HG03442 (cell line): ENCODE results near the gene ARRDC2.

Experiments used
- ATAC-seq: cut with Tn5 transposase; IDR thresholded peaks from one replicate; pipeline ENCODE4 v1.9.1; 2021; ENCODE audit warnings: mild to moderate bottlenecking, moderate library complexity; ENCODE audit not compliant: unreplicated experiment

Gene ARRDC2

DNA sequence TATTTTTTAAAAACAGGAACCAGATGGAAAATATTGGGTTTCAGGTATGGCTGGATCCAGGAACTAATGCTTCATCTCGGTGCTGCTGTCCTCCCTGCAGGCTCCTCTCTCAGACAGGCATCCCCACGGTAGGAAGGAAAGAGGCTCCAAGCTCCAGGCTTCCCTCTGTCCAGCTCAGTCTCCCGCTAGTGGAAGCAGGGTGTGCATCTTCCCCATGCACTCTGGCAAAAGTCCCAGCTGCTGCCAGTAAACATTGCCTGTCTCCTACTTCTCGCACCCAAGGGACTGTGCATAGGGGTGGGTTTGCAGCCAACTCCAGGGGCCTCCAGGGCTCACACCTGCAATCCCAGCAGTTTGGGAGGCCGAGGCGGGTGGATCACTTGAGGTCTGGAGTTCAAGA is 49.6 kb downstream of the ARRDC2 start:
- ATAC-seq: no peak

DNA sequence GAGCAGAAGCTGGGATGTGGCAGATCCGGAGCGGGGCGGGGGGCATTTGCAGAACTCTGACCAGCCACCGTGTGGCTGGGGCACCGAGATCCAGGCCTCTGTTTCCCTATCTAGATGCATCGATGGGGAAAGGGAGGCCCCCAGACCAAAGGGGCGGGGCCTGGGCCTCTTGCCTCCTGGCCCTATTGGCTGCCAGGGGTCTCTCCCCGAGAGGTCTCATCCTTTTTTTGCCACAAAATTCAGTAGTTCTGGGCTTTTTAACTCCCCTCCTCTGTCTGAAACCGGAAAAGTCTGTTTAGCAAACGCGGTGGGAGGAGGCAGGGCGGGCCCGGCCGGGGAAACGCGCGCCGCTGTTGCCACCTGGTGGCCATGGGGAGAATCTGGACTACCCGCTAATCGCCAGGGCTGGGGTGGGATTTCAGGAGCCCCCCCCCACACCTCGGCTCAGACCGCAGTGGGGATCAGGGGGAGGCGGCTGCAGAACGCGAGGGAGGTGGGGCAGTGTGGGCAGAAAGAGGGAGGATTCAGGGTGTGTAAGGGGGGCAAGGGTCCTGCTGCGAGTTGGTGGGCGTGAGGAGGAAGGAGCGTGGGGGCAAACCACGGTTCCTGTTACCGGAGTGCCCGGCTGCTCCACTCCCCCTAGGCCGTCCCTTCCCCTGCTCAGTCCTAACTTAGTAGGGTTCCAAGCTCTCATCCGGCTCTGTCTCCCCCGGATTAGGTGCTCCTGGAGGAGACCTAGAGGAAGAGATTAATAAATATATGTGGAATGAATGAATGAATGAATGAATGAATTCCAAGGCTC is 50.4 kb downstream of the ARRDC2 start:
- peak; percentile 59 for ATAC-seq

DNA sequence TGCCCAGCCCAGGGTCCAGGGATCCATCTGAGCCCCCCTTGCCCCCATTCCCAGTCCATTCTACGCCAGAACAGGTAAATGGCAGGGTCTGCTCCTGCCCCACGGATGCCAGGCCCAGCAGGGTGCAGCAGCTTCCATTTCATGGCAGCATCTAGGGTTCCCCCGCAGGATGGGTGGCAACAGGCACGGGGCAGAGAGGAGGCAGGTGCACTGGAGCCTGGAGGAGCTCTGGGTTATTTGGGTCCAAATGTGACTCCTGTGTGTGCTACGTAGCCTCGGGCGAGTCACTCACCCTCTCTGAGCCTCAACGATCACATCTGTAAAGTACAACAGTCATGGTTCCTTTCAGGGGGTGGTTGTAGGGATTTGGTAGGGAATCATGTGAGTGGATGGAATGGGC is 51.3 kb downstream of the ARRDC2 start:
- no peak for ATAC-seq

DNA sequence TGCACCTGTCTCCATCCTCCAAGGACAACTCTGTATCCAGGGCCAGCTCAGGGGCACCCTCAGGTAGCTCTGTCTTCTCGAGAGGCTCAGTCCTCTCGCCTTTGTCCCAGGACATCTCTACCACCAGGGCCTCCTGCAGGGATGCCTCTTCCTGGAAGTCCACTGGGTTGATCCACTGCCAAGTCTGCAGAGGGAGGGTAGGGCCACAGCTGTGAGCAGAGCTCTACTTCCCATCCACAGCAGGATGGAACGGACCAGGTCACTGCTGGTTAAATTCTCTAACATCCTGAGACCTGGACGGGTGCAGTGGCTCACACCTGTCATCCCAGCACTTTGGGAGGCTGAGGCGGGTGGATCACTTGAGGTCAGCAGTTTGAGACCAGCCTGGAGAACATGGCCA is 51.9 kb downstream of the ARRDC2 start:
- ATAC-seq: no peak

DNA sequence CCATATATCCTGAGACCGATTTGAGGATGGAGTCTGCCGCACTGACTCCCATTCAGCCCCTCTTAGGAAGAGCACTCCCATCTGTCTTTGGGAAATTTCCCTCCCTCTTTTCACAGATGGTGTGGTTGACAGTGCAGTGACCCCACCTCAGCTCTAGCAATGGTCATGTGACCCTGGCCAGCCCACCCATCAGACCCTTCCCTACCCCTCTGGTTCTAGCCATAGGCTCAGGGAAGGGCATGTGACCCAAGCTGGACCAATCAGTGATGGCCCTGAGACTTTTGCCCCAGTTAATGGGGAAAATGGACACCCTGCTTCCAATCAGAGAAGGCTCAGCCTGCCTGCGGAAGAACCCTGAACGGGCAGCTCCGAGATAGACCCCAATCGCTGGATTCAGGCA is 52.5 kb downstream of the ARRDC2 start:
- ATAC-seq: no peak

DNA sequence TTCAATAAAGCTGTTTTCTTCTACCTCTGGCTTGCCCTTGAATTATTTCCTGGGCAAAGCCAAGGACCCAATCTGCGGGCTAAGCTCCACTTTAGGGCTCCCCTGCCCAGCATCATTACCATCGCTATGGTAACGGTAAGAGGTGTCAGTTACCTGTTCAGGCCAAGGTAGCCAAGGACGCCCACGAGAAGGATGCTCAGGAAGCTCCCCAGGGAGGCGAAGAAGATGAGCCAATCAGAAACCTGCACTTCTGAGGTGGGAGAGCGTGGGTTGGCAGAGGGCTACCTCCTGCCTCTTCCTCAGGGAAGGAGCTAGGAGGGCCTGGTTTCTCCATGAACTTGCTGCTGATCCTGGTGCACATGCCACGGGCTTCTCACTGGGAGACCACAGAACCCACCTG is 54.1 kb downstream of the ARRDC2 start:
- no peak for ATAC-seq

DNA sequence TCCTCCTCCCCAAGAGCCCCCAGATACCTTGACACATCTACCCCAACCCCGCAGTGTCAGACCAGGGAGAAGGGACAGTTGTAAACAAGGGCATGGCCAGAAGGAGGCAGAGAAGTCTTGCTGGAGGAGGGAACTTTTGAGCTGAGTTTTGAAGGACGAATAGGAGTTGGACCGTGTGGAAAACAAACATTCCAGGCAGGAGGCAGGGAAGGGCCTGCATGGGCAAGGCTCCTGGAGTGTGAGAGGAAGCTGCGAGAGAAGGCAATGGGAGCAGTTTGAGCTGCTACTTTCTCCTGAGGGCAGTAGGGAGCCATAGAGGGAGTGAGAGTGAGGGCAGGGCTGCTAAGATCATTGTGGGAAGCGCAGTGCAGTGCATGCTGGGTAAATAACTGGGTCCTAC is 55.5 kb downstream of the ARRDC2 start:
- ATAC-seq: no peak
